Measurements from ENCODE around the gene RBMS2. TPM values are rescaled to one million over a fixed set of nuclear protein-coding genes. Genes with fewer than 3 reads are reported as not detected.
A peak's percentile ranks its signal among the peaks of the same experiment; 100 is the strongest.

Gene RBMS2
- total and polyA plus RNA-seq, 9 of the 15 experiments (the other 6 are each of a cell fraction or from before 2014, with no cell fraction given), result 0.08 to 10.5 (median 0.31) TPM

- TF ChIP-seq GMEB1 (CRISPR knock-in tag; IDR thresholded peaks at IDR 0.05) (no peak), HMGN3 (IDR thresholded peaks at IDR 0.05; ENCODE audit: borderline replicate concordance, extremely low read depth, insufficient read length, low read depth, low read length) (no peak), ZNF780A (CRISPR knock-in tag; IDR thresholded peaks at IDR 0.05) (no peak), MGA (IDR thresholded peaks at IDR 0.05) (no peak), FOXA3 (CRISPR knock-in tag; conservative IDR thresholded peaks at IDR 0.05 in 1 of 2, IDR thresholded peaks at IDR 0.05 in 1 of 2) (no peak), MAX (CRISPR knock-in tag; IDR thresholded peaks at IDR 0.05) (no peak), CCNT2 (IDR thresholded peaks at IDR 0.05; ENCODE audit: borderline replicate concordance, extremely low read depth, insufficient read length, low read depth, low read length) (no peak), FOSL1 (tag; conservative IDR thresholded peaks at IDR 0.05) (peak; percentile 89), HDAC6 (IDR thresholded peaks at IDR 0.05; ENCODE audit: low read depth, low read length) (no peak), MIER1 (IDR thresholded peaks at IDR 0.05; ENCODE audit: low read depth) (no peak), ILF3 (IDR thresholded peaks at IDR 0.05; ENCODE audit: borderline replicate concordance) (no peak), BCL6 (CRISPR knock-in tag; IDR thresholded peaks at IDR 0.05) (no peak)
Measured at GRCh38 chr12:56581418-56582145, 60.0 kb downstream of the RBMS2 start (continued).

All from K562 (cell line).